Measurements from ENCODE around the gene SRPRA.

DNA sequence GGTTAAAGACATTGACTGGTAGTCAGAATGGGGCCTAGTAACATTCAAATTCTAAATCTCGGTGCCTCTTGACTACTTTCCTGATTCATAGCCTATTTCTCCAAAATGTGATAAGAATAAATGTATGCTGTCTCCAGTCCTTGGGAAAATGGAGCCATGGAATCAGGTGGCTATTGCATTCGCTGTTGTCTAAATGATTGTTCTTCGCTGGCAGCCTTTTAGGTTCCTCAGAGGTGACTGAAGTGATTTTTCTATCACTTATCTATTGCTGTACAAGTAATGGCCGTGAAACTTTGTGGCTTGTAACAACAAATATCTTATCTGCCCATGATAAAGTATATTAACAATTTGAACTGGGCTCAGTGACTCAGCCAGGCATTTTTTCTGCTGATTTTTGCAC lies 15.4 kb downstream of the SRPRA start:
- TF ChIP-seq, protein P1, sequence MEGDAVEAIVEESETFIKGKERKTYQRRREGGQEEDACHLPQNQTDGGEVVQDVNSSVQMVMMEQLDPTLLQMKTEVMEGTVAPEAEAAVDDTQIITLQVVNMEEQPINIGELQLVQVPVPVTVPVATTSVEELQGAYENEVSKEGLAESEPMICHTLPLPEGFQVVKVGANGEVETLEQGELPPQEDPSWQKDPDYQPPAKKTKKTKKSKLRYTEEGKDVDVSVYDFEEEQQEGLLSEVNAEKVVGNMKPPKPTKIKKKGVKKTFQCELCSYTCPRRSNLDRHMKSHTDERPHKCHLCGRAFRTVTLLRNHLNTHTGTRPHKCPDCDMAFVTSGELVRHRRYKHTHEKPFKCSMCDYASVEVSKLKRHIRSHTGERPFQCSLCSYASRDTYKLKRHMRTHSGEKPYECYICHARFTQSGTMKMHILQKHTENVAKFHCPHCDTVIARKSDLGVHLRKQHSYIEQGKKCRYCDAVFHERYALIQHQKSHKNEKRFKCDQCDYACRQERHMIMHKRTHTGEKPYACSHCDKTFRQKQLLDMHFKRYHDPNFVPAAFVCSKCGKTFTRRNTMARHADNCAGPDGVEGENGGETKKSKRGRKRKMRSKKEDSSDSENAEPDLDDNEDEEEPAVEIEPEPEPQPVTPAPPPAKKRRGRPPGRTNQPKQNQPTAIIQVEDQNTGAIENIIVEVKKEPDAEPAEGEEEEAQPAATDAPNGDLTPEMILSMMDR (IDR thresholded peaks at IDR 0.05; ENCODE audit: borderline replicate concordance, extremely low read depth, low read length, poor library complexity, severe bottlenecking): no peak
- TF ChIP-seq EZH2 (IDR thresholded peaks at IDR 0.05; ENCODE audit: borderline replicate concordance, low read depth, low read length, severe bottlenecking): no peak

Data from DND-41 (cell line).